Caco-2 (cell line): ENCODE results near the gene IQGAP3. TPM values are rescaled to one million over a fixed set of nuclear protein-coding genes. Genes with fewer than 3 reads are reported as not detected.
"Not testable (repeated sequence)": the region's sequence is repeated elsewhere in the genome, so short reads cannot be mapped to it uniquely, and the experiment has no call there.

ENCODE experiments used
- BruUV-seq: library from RNA; stranded (reverse); fragments of 400-500 nt; replicated peaks from 2 replicates; lab custom pipeline; 2021; lab: Mats Ljungman, UMichigan
- CTCF ChIA-PET: fragments of 300-600 bp; sonication (Branson Sonifier 250); formaldehyde crosslinking; loops from one replicate; lab custom pipeline; 2022; ENCODE audit warnings: antibody characterized with exemption; lab: Charles Lee
- POLR2A ChIA-PET: fragments of 300-600 bp; sonication (Branson Sonifier 250); formaldehyde crosslinking; loops from one replicate; lab custom pipeline; 2022; ENCODE audit warnings: antibody characterized with exemption; lab: Charles Lee
- DNase-seq, 2 experiments: peaks; one replicate each; pipeline versions ENCODE4 v3.0.0 to v3.0.0-alpha.2; 2020 to 2022
- H3K27me3 ChIP-seq: replicated peaks from 2 replicates; pipeline ENCODE4 v1.6.0; 2011; ENCODE audit warnings: low read length; ENCODE audit not compliant: control insufficient read depth, insufficient read depth
- H3K36me3 ChIP-seq: 2 replicates; pipeline ENCODE4 v1.5.1; 2011; ENCODE audit warnings: low read length; ENCODE audit not compliant: control insufficient read depth, insufficient read depth
- H3K4me1 ChIP-seq: fragments of 250-450 bp; sonication (Bioruptor Pico); 2 replicates; pipeline ENCODE4 v1.5.1; 2020; ENCODE audit warnings: mild to moderate bottlenecking
- H3K4me3 ChIP-seq: 2 replicates; pipeline ENCODE4 v1.5.1; 2011; ENCODE audit warnings: low read depth, mild to moderate bottlenecking, control low read depth, low read length
- H3K9me3 ChIP-seq: fragments of 250-450 bp; sonication (Bioruptor Pico); 2 replicates; pipeline ENCODE4 v1.5.1; 2020; ENCODE audit warnings: mild to moderate bottlenecking, moderate library complexity
- H3K27ac Mint-ChIP-seq: one replicate; pipeline ENCODE4 v1.8.0; 2022; ENCODE audit warnings: mixed read lengths; ENCODE audit not compliant: unreplicated experiment
- H3K27me3 Mint-ChIP-seq: one replicate; pipeline ENCODE4 v1.8.0; 2022; ENCODE audit warnings: mixed read lengths; ENCODE audit not compliant: insufficient read depth, unreplicated experiment
- H3K36me3 Mint-ChIP-seq: one replicate; pipeline ENCODE4 v1.8.0; 2022; ENCODE audit warnings: mild to moderate bottlenecking, mixed read lengths; ENCODE audit not compliant: insufficient read depth, unreplicated experiment
- H3K4me1 Mint-ChIP-seq: one replicate; pipeline ENCODE4 v1.8.0; 2022; ENCODE audit warnings: low read depth, mixed read lengths; ENCODE audit not compliant: unreplicated experiment
- H3K4me3 Mint-ChIP-seq: one replicate; pipeline ENCODE4 v1.8.0; 2022; ENCODE audit warnings: mild to moderate bottlenecking, moderate library complexity, mixed read lengths; ENCODE audit not compliant: unreplicated experiment
- H3K9me3 Mint-ChIP-seq: one replicate; pipeline ENCODE4 v1.8.0; 2022; ENCODE audit warnings: mixed read lengths; ENCODE audit not compliant: unreplicated experiment
- CTCF ChIP-seq, 2 experiments: fragments of 200-600 bp in 1 of 2; IDR thresholded peaks; 1 replicate in 1 of 2; 2 replicates in 1 of 2; pipeline versions ENCODE4 v1.5.1 to v1.8.0; 2011 to 2022; ENCODE audit warnings: antibody characterized with exemption in 1 of 2, control low read depth in 1 of 2, inconsistent platforms in 1 of 2, low read depth in 1 of 2, low read length in 1 of 2, mild to moderate bottlenecking in 1 of 2, moderate library complexity in 1 of 2; ENCODE audit not compliant: insufficient read depth in 1 of 2, severe bottlenecking in 1 of 2, unreplicated experiment in 1 of 2
- intact Hi-C: fragments of 100-400 bp; cut with micrococcal nuclease; formaldehyde crosslinking; loops from one replicate; pipeline ENCODE4 v1.10.0; 2022; ENCODE audit not compliant: unreplicated experiment
- total RNA-seq: library from RNA; stranded (reverse); gene quantifications from 2 replicates; pipeline ENCODE4 v1.2.3, GENCODE V29; 2022

The IQGAP3 gene
- total RNA-seq, 1 experiment from 2014 or later, result 37.6 TPM

DNA sequence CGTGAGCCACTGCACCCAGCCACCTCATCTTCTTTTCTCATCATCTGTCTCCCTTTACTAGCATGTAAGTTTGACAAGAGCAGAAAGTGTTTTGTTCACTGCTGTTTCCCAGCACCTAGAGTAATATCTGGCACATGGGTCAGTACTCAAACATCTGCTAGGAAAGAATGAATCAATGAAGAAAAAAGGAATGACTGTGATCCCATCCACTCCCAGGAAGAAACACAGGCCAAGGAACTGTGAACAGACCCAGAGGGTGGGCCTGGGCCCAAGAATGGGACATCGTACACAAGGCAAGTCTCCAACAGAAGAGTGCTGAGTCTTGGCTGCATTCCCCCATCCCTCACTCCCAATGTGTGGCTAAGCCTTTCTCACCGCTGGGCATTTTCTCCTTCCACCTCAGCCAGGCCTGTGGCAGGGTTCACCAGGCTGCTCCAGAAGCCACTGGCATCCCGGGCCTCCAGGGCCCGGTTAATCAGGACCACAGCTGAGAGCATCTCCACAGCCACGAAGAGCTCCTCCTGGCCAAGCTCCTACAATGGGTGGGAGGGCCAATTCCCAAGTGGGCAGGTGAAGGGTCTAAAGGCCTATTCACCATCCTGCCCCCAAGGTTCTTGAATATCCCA is 18.4 kb downstream of the IQGAP3 start:
- H3K36me3 Mint-ChIP-seq, result peaks cover 35% of the 10 kb centered on the region
- H3K4me1 Mint-ChIP-seq, result peaks cover under 1% of the 10 kb centered on the region
- Histone ChIP-seq H3K9me3 (no peaks in the 10 kb centered on the region), H3K4me3 (no peak overlapping the region), H3K4me1 (no peaks in the 10 kb centered on the region), H3K36me3 (no peaks in the 10 kb centered on the region; the same call in 1 of the 2 replicates), H3K27me3 (no peaks in the 10 kb centered on the region)
- H3K27ac Mint-ChIP-seq, result no peak overlapping the region
- intact Hi-C loops, result no loop called here
- H3K27me3 Mint-ChIP-seq, result no peaks in the 10 kb centered on the region
- H3K4me3 Mint-ChIP-seq, result no peak overlapping the region
- no peak for DNase-seq
- POLR2A ChIA-PET, result no interaction called here
- CTCF ChIA-PET, result no interaction called here
- no TSS peak for BruUV-seq
- TF ChIP-seq CTCF (IDR thresholded peaks at IDR 0.05; ENCODE audit: insufficient read depth in 1 of 2, low read depth in 1 of 2, low read length in 1 of 2, severe bottlenecking in 1 of 2, unreplicated experiment in 1 of 2), result no peak
- H3K9me3 Mint-ChIP-seq, result no peaks in the 10 kb centered on the region

- CTCF ChIA-PET, H3K9me3 ChIP-seq, BruUV-seq, DNase-seq, H3K27me3 ChIP-seq, intact Hi-C loops, H3K4me3 Mint-ChIP-seq, H3K4me1 ChIP-seq, H3K4me1 Mint-ChIP-seq, H3K36me3 ChIP-seq, H3K27ac Mint-ChIP-seq, H3K27me3 Mint-ChIP-seq, H3K4me3 ChIP-seq, H3K9me3 Mint-ChIP-seq: not testable (repeated sequence)
- H3K36me3 Mint-ChIP-seq, result peaks cover 35% of the 10 kb centered on the region
- POLR2A ChIA-PET, result interaction anchor here (0.6 kb wide), 1 partner anchor 215 kb away, joined by 3 read pairs; the partner anchor contains the start of gene CCT3
Observed at GRCh38 chr1:156552937-156553336, 19.4 kb downstream of the IQGAP3 start.

GRCh38 chr1:156552518-156552917 is 19.8 kb downstream of the IQGAP3 start:
- peaks cover 2% of the 10 kb centered on the region for H3K36me3 ChIP-seq
- H3K4me1 ChIP-seq, result no peaks in the 10 kb centered on the region
- H3K4me3 Mint-ChIP-seq, result no peak overlapping the region
- peaks cover 35% of the 10 kb centered on the region for H3K36me3 Mint-ChIP-seq
- no peaks in the 10 kb centered on the region for H3K4me1 Mint-ChIP-seq
- no peaks in the 10 kb centered on the region for H3K27me3 ChIP-seq
- no peaks in the 10 kb centered on the region for H3K9me3 Mint-ChIP-seq
- ChIA-PET CTCF (no interaction called here), POLR2A (interaction anchor here (0.6 kb wide), 1 partner anchor 215 kb away, joined by 3 read pairs; the partner anchor contains the start of gene CCT3)
- H3K27ac Mint-ChIP-seq, result no peak overlapping the region
- intact Hi-C loops, result no loop called here
- no peak overlapping the region for H3K4me3 ChIP-seq
- DNase-seq, result no peak
- H3K9me3 ChIP-seq, result no peaks in the 10 kb centered on the region
- no peaks in the 10 kb centered on the region for H3K27me3 Mint-ChIP-seq
- no TSS peak for BruUV-seq
- TF ChIP-seq CTCF (IDR thresholded peaks at IDR 0.05; ENCODE audit: insufficient read depth in 1 of 2, low read depth in 1 of 2, low read length in 1 of 2, severe bottlenecking in 1 of 2, unreplicated experiment in 1 of 2), result no peak
